Endothelial cell of umbilical vein (primary cell): ENCODE measurements around the gene SLC2A1. TPM values are rescaled to one million over a fixed set of nuclear protein-coding genes. Genes with fewer than 3 reads are reported as not detected.

ENCODE experiments used
- BruUV-seq: library from RNA; stranded (reverse); fragments of 400-500 nt; replicated peaks from 2 replicates; lab custom pipeline; 2021; lab: Mats Ljungman, UMichigan
- CTCF ChIA-PET: fragments of 300-600, 350-600 bp; sonication (Branson Sonifier 250); formaldehyde crosslinking; loops from one replicate; lab custom pipeline; 2021; ENCODE audit warnings: antibody characterized with exemption, inconsistent platforms; lab: Charles Lee
- POLR2A ChIA-PET: fragments of 300-600, 350-600 bp; sonication (Branson Sonifier 250); formaldehyde crosslinking; loops from one replicate; lab custom pipeline; 2021; ENCODE audit warnings: antibody characterized with exemption, inconsistent platforms; lab: Charles Lee
- DNase-seq: peaks from one replicate; pipeline ENCODE4 v3.0.0-alpha.2; 2011; ENCODE audit warnings: low read depth, low spot score
- FAIRE-seq: peaks from 2 replicates; lab custom pipeline; 2011; peaks lifted over from hg19 to GRCh38; lab: Jason Lieb, UNC
- H2AFZ ChIP-seq: 2 replicates; pipeline ENCODE4 v1.6.0; 2012; ENCODE audit warnings: low read depth, low read length, control low read depth, inconsistent platforms
- H3K27ac ChIP-seq: 2 replicates; pipeline ENCODE4 v1.5.1; 2011; ENCODE audit warnings: low read depth, mild to moderate bottlenecking, control low read depth, low read length, moderate library complexity; ENCODE audit not compliant: insufficient read depth
- H3K27me3 ChIP-seq, 2 experiments: 2 replicates each; pipeline versions ENCODE4 v1.6.0 to v1.6.1; 2011; ENCODE audit warnings: low read length in 2 of 2, mixed read lengths in 1 of 2; ENCODE audit not compliant: control insufficient read depth in 2 of 2, insufficient read depth in 2 of 2
- H3K36me3 ChIP-seq, 2 experiments: 2 replicates in 1 of 2; 3 replicates in 1 of 2; pipeline ENCODE4 v1.5.1; 2011; ENCODE audit warnings: low read length in 2 of 2, mild to moderate bottlenecking in 1 of 2, moderate library complexity in 1 of 2; ENCODE audit not compliant: control insufficient read depth in 2 of 2, insufficient read depth in 2 of 2; ENCODE audit errors: extremely low read depth in 1 of 2
- H3K4me1 ChIP-seq: 3 replicates; pipeline ENCODE4 v1.5.1; 2011; ENCODE audit warnings: mild to moderate bottlenecking, low read length; ENCODE audit not compliant: control insufficient read depth, insufficient read depth; ENCODE audit errors: extremely low read depth
- H3K4me2 ChIP-seq: 2 replicates; pipeline ENCODE4 v1.6.1; 2011; ENCODE audit warnings: low read length, control low read depth, mixed read lengths; ENCODE audit not compliant: insufficient read depth
- H3K4me3 ChIP-seq, 3 experiments: fragments of 200-600 bp in 1 of 3; sonication (generic), shearing (Covaris generic) in 1 of 3; replicated peaks in 1 of 3; 2 replicates each; pipeline ENCODE4 v1.5.1; 2011 to 2016; ENCODE audit warnings: control low read depth in 3 of 3, low read length in 3 of 3, mild to moderate bottlenecking in 2 of 3, inconsistent platforms in 1 of 3, low read depth in 1 of 3, moderate library complexity in 1 of 3; ENCODE audit not compliant: insufficient read depth in 1 of 3
- H3K79me2 ChIP-seq: 2 replicates; pipeline ENCODE4 v1.6.0; 2012; ENCODE audit warnings: low read length, inconsistent platforms; ENCODE audit not compliant: control insufficient read depth, insufficient read depth
- H3K9ac ChIP-seq: replicated peaks from 2 replicates; pipeline ENCODE3; 2011; ENCODE audit warnings: low read length, control low read depth; ENCODE audit not compliant: insufficient read depth; ENCODE audit errors: extremely low read depth
- H3K9me1 ChIP-seq: replicated peaks from 3 replicates; pipeline ENCODE4 v1.6.0; 2011; ENCODE audit warnings: mild to moderate bottlenecking, low read length; ENCODE audit not compliant: control insufficient read depth, insufficient read depth; ENCODE audit errors: extremely low read depth
- H3K9me3 ChIP-seq: replicated peaks from 2 replicates; pipeline ENCODE4 v1.5.1; 2012; ENCODE audit warnings: low read length, inconsistent platforms; ENCODE audit not compliant: control insufficient read depth, insufficient read depth
- H4K20me1 ChIP-seq: replicated peaks from 2 replicates; pipeline ENCODE3; 2011; ENCODE audit warnings: mild to moderate bottlenecking, low read length; ENCODE audit not compliant: control insufficient read depth, insufficient read depth; ENCODE audit errors: extremely low read depth
- EZH2 ChIP-seq: IDR thresholded peaks from 2 replicates; pipeline ENCODE4 v1.6.1; 2012; ENCODE audit warnings: borderline replicate concordance, low read depth, mild to moderate bottlenecking, moderate library complexity, low read length, inconsistent platforms; ENCODE audit not compliant: severe bottlenecking
- FOS ChIP-seq: IDR thresholded peaks from 2 replicates; pipeline ENCODE4 v1.6.1; 2011; ENCODE audit warnings: mild to moderate bottlenecking, low read length, moderate library complexity, borderline replicate concordance; ENCODE audit not compliant: insufficient read depth
- GATA2 ChIP-seq: IDR thresholded peaks from 2 replicates; pipeline ENCODE4 v1.7.0; 2011; ENCODE audit warnings: low read depth, mild to moderate bottlenecking, moderate library complexity, mixed read lengths, low read length; ENCODE audit not compliant: insufficient read length, insufficient read depth
- JUN ChIP-seq: IDR thresholded peaks from 2 replicates; pipeline ENCODE4 v1.6.1; 2011; ENCODE audit warnings: borderline replicate concordance, low read depth; ENCODE audit not compliant: insufficient read length, insufficient read depth
- POLR2A ChIP-seq: IDR thresholded peaks from 2 replicates; pipeline ENCODE4 v1.6.1; 2012; ENCODE audit warnings: low read depth, mild to moderate bottlenecking, control low read depth, low read length
- POLR2AphosphoS5 ChIP-seq: IDR thresholded peaks from 2 replicates; pipeline ENCODE4 v1.6.1; 2012; ENCODE audit warnings: low read depth, mild to moderate bottlenecking, control low read depth, low read length, moderate library complexity; ENCODE audit not compliant: insufficient read depth
- dilution Hi-C: fragments of 300-500 bp; cut with MboI; formaldehyde crosslinking; loops from one replicate; pipeline ENCODE4 v1.15.0; 2019; ENCODE audit warnings: low sequenced_read_pairs; ENCODE audit not compliant: extremely low pct_ligation_motif_present
- intact Hi-C: fragments of 100-400 bp; cut with micrococcal nuclease; formaldehyde crosslinking; loops from one replicate; pipeline ENCODE4 v1.10.0; 2022
- polyA plus RNA-seq, 4 experiments: library from polyadenylated mRNA; depleted of rRNA in 3 of 4; stranded (reverse) in 3 of 4; unstranded in 1 of 4; fragments of >200 nt; gene quantifications; 2 replicates each; pipeline versions ENCODE4 v1.2.1 to v1.2.3, GENCODE V29; 2011 to 2012; ENCODE audit warnings: missing spikeins in 1 of 4
- total RNA-seq: library from RNA; stranded (reverse); gene quantifications from 2 replicates; pipeline ENCODE4 v1.2.3, GENCODE V29; 2021

The SLC2A1 gene
- total and polyA plus RNA-seq, 2 donors (not counting 3 experiments of a cell fraction or from before 2014, with no cell fraction given): 42.2 to 46.5 TPM

- Histone ChIP-seq H3K27ac (no peak overlapping the region), H3K9me3 (no peaks in the 10 kb centered on the region), H3K4me2 (no peak overlapping the region), H3K27me3 (no peaks in the 10 kb centered on the region), H2AFZ (no peak overlapping the region), H3K9me1 (no peaks in the 10 kb centered on the region), H3K4me1 (peaks cover 13% of the 10 kb centered on the region), H3K36me3 (peaks cover 0 to 3% of the 10 kb centered on the region in 2 experiments), H4K20me1 (no peaks in the 10 kb centered on the region), H3K4me3 (no peak overlapping the region), H3K79me2 (no peaks in the 10 kb centered on the region), H3K9ac (no peak overlapping the region)
- ChIA-PET POLR2A (no interaction called here), CTCF (interaction anchor here (1.1 to 2.3 kb wide), 5 partner anchors 12 to 157 kb away, joined by 3 to 16 read pairs (median 4); no protein-coding TSS in a partner anchor)
- no peak for TF ChIP-seq GATA2
- TF ChIP-seq POLR2A: no peak
- TF ChIP-seq JUN: no peak
- no peak for TF ChIP-seq POLR2AphosphoS5
- no peak for TF ChIP-seq FOS
- no peak for TF ChIP-seq EZH2
- no peak for FAIRE-seq
- DNase-seq: no peak
- intact Hi-C loops (no loop called here), dilution Hi-C loops (no loop called here)
- no TSS peak for BruUV-seq
Observed at GRCh38 chr1:42935313-42935895, 23.3 kb downstream of the SLC2A1 start.
